H1 (cell line): Measurements from ENCODE around the gene OR5A1.

Source experiments
- CTCF ChIP-seq, 3 experiments: IDR thresholded peaks; 1 replicate in 2 of 3; 2 replicates in 1 of 3; pipeline versions ENCODE4 v1.5.1 to v1.6.1; 2011; ENCODE audit warnings: low read length in 3 of 3, mild to moderate bottlenecking in 3 of 3, inconsistent platforms in 2 of 3, low read depth in 1 of 3, moderate library complexity in 1 of 3; ENCODE audit not compliant: insufficient read depth in 1 of 3; ENCODE audit errors: control extremely low read depth in 1 of 3
- EGR1 ChIP-seq: IDR thresholded peaks from 2 replicates; pipeline ENCODE4 v1.6.1; 2011; ENCODE audit warnings: low read depth, low read length, borderline replicate concordance
- EP300 ChIP-seq, 2 experiments: IDR thresholded peaks; 1 replicate in 1 of 2; 2 replicates in 1 of 2; pipeline ENCODE4 v1.6.1; 2011 to 2012; ENCODE audit warnings: low read depth in 2 of 2, low read length in 2 of 2, mild to moderate bottlenecking in 2 of 2, borderline replicate concordance in 1 of 2, inconsistent platforms in 1 of 2, moderate library complexity in 1 of 2
- NRF1 ChIP-seq: IDR thresholded peaks from 2 replicates; pipeline ENCODE4 v1.6.1; 2011; ENCODE audit warnings: mild to moderate bottlenecking, low read depth, low read length, improper control_type of control experiment
- POLR2AphosphoS5 ChIP-seq: IDR thresholded peaks from 2 replicates; pipeline ENCODE4 v1.6.1; 2011; ENCODE audit warnings: low read depth, low read length
- SRF ChIP-seq: IDR thresholded peaks from 2 replicates; pipeline ENCODE4 v1.6.1; 2011; ENCODE audit warnings: mild to moderate bottlenecking, low read depth, low read length, moderate library complexity

- TF ChIP-seq EGR1 (no peak), EP300 (IDR thresholded peaks at IDR 0.05; ENCODE audit: borderline replicate concordance in 1 of 2, low read depth in 2 of 2, low read length in 2 of 2) (no peak), CTCF (IDR thresholded peaks at IDR 0.05; ENCODE audit: control extremely low read depth in 1 of 3, insufficient read depth in 1 of 3, low read depth in 1 of 3, low read length in 3 of 3) (no peak), POLR2AphosphoS5 (no peak), NRF1 (no peak), SRF (no peak)
Measured at GRCh38 chr11:59425131-59425530, 11.1 kb upstream of the OR5A1 start.
